SK-N-SH (cell line): Measurements from ENCODE around the gene PTGR3. TPM values are rescaled to one million over a fixed set of nuclear protein-coding genes. Genes with fewer than 3 reads are reported as not detected.

Experiments
- CTCF ChIA-PET: fragments of 300-600, 350-600 bp; formaldehyde crosslinking; extraction: SDS; loops from one replicate; lab custom pipeline; 2021; lab: Yijun Ruan, JAX
- POLR2A ChIA-PET: fragments of 350-600 bp; sonication (Branson Sonifier 250); formaldehyde crosslinking; extraction: SDS; loops from one replicate; lab custom pipeline; 2020; ENCODE audit warnings: antibody characterized with exemption, inconsistent platforms; lab: Yijun Ruan, JAX
- DNase-seq: peaks from one replicate; pipeline ENCODE4 v3.0.0; 2012
- H2AFZ ChIP-seq: fragments of 200-600 bp; sonication (generic); 2 replicates; pipeline ENCODE4 v1.8.1; 2016; ENCODE audit warnings: antibody characterized with exemption, mild to moderate bottlenecking, low read depth
- H3F3A ChIP-seq: fragments of 200-600 bp; sonication (generic); replicated peaks from 2 replicates; pipeline ENCODE3; 2016; ENCODE audit warnings: antibody characterized with exemption, mild to moderate bottlenecking; ENCODE audit not compliant: insufficient read depth
- H3K27ac ChIP-seq, 2 experiments: fragments of 200-500 bp in 1 of 2; fragments of 200-600 bp in 1 of 2; sonication (Bioruptor generic) in 1 of 2; sonication (generic), shearing (Covaris generic) in 1 of 2; 2 replicates each; pipeline versions ENCODE4 v1.5.1 to v1.6.1; 2014 to 2016; ENCODE audit warnings: low read depth in 2 of 2, inconsistent platforms in 1 of 2, low read length in 1 of 2, mild to moderate bottlenecking in 1 of 2, mixed read lengths in 1 of 2
- H3K27me3 ChIP-seq: fragments of 200-600 bp; sonication (generic), shearing (Covaris generic); 2 replicates; pipeline ENCODE4 v1.6.1; 2016; ENCODE audit warnings: mixed run types; ENCODE audit not compliant: insufficient read depth
- H3K36me3 ChIP-seq, 2 experiments: fragments of 200-500 bp in 1 of 2; fragments of 200-600 bp in 1 of 2; sonication (Bioruptor generic) in 1 of 2; sonication (generic) in 1 of 2; replicated peaks in 1 of 2; 2 replicates each; pipeline versions ENCODE3 to v1.5.1; 2014 to 2016; ENCODE audit warnings: low read length in 1 of 2, mild to moderate bottlenecking in 1 of 2; ENCODE audit not compliant: insufficient read depth in 2 of 2, control insufficient read depth in 1 of 2
- H3K4me1 ChIP-seq, 2 experiments: fragments of 200-500 bp in 1 of 2; fragments of 200-600 bp in 1 of 2; sonication (Bioruptor generic) in 1 of 2; sonication (generic), shearing (Covaris generic) in 1 of 2; 2 replicates each; pipeline versions ENCODE4 v1.5.1 to v1.6.1; 2014 to 2016; ENCODE audit warnings: low read depth in 1 of 2, low read length in 1 of 2, mixed run types in 1 of 2; ENCODE audit not compliant: insufficient read depth in 2 of 2, control insufficient read depth in 1 of 2
- H3K4me2 ChIP-seq: fragments of 200-600 bp; sonication (generic), shearing (Covaris generic); 2 replicates; pipeline ENCODE4 v1.6.1; 2017; ENCODE audit warnings: mixed run types
- H3K4me3 ChIP-seq, 2 experiments: fragments of 200-500 bp in 1 of 2; fragments of 200-600 bp in 1 of 2; sonication (Bioruptor generic) in 1 of 2; sonication (generic), shearing (Covaris generic) in 1 of 2; 2 replicates each; pipeline versions ENCODE4 v1.5.1 to v1.8.1; 2014 to 2016; ENCODE audit warnings: low read depth in 2 of 2, inconsistent platforms in 1 of 2, low read length in 1 of 2, mild to moderate bottlenecking in 1 of 2, mixed read lengths in 1 of 2, moderate library complexity in 1 of 2
- H3K79me2 ChIP-seq: fragments of 200-600 bp; sonication (generic); 2 replicates; pipeline ENCODE4 v1.8.1; 2017; ENCODE audit warnings: mild to moderate bottlenecking; ENCODE audit not compliant: insufficient read depth
- H3K9ac ChIP-seq: fragments of 200-600 bp; sonication (generic); 2 replicates; pipeline ENCODE4 v1.6.1; 2017; ENCODE audit warnings: mixed run types
- H3K9me2 ChIP-seq: fragments of 200-600 bp; sonication (generic); 2 replicates; pipeline ENCODE4 v1.6.1; 2017; ENCODE audit warnings: mixed run types
- H3K9me3 ChIP-seq: fragments of 200-600 bp; sonication (generic); 2 replicates; pipeline ENCODE4 v1.6.1; 2017; ENCODE audit warnings: mixed run types, mild to moderate bottlenecking, moderate library complexity
- H4K20me1 ChIP-seq: fragments of 200-600 bp; sonication (generic); 2 replicates; pipeline ENCODE4 v1.6.1; 2017; ENCODE audit warnings: mild to moderate bottlenecking, mixed run types; ENCODE audit not compliant: insufficient read depth
- EP300 ChIP-seq, 2 experiments: IDR thresholded peaks; 2 replicates each; pipeline versions ENCODE4 v1.4.0 to v1.6.1; 2012; ENCODE audit warnings: borderline replicate concordance in 1 of 2, low read depth in 1 of 2, low read length in 1 of 2
- FOXJ3 ChIP-seq: sonication (generic); formaldehyde crosslinking; IDR thresholded peaks from 2 replicates; pipeline ENCODE4 v1.5.1; 2020; ENCODE audit warnings: mild to moderate bottlenecking, missing genetic modification reagents
- MXI1 ChIP-seq: IDR thresholded peaks from 2 replicates; pipeline ENCODE4 v1.6.1; 2012; ENCODE audit warnings: mild to moderate bottlenecking, low read depth, low read length, improper control_type of control experiment
- SMC3 ChIP-seq: IDR thresholded peaks from 2 replicates; pipeline ENCODE4 v1.6.1; 2012; ENCODE audit warnings: low read depth, low read length, improper control_type of control experiment
- TCF12 ChIP-seq: IDR thresholded peaks from 2 replicates; pipeline ENCODE4 v1.4.0; 2012
- USF2 ChIP-seq: fragments of 150-350 bp; IDR thresholded peaks from 2 replicates; pipeline ENCODE4 v1.6.1; 2017; ENCODE audit warnings: antibody characterized with exemption, low read length, low read depth, borderline replicate concordance
- YY1 ChIP-seq: IDR thresholded peaks from 2 replicates; pipeline ENCODE4 v1.4.0; 2012; ENCODE audit warnings: low read depth, mild to moderate bottlenecking
- WGBS: methylation state at CpG from one replicate; pipeline ENCODE4 v1.1.6; 2017; ENCODE audit warnings: low lambda C conversion rate; 5-methylcytosine and 5-hydroxymethylcytosine counted together
- polyA plus RNA-seq, 3 experiments: library from polyadenylated mRNA; depleted of rRNA; stranded (reverse); fragments of >200 nt; gene quantifications; 2 replicates each; pipeline ENCODE4 v1.2.3, GENCODE V29; 2012

PTGR3 gene
- polyA plus RNA-seq, 1 of the 3 experiments (the other 2 are of a cell fraction): 20.7 TPM

- H3K36me3 ChIP-seq: peaks cover 14 to 15% of the 10 kb centered on the region in 2 experiments
- H3K27ac ChIP-seq: peak overlapping the region; percentile 34 to 89; a peak in 3 of 4 replicates
- POLR2A ChIA-PET: no interaction called here
- H4K20me1 ChIP-seq: peaks cover 11% of the 10 kb centered on the region
- H3K4me3 ChIP-seq: peak overlapping the region in 1 of 2 experiments; percentile 30; a peak in 2 of 4 replicates
- 62% methylated on average over 18 of the region's 24 CpGs for WGBS
- TF ChIP-seq EP300 (IDR thresholded peaks at IDR 0.05; ENCODE audit: borderline replicate concordance in 1 of 2, low read depth in 1 of 2, low read length in 1 of 2) (peak in 1 of 2 experiments; percentile 46; a peak in 1 of 4 replicates), MXI1 (peak; percentile 16; the same call in 1 of the 2 replicates), SMC3 (no peak)
- no peaks in the 10 kb centered on the region for H3K27me3 ChIP-seq
- H3K9me2 ChIP-seq: no peaks in the 10 kb centered on the region
- no peaks in the 10 kb centered on the region for H3K9me3 ChIP-seq
- peak overlapping the region; percentile 83 for H3K4me2 ChIP-seq
- no peak overlapping the region for H2AFZ ChIP-seq
- H3F3A ChIP-seq: no peaks in the 10 kb centered on the region
- CTCF ChIA-PET: interaction anchor here (0.7 to 1.1 kb wide), 3 partner anchors 45 to 605 kb away, joined by 3 to 4 read pairs (median 3); no protein-coding TSS in a partner anchor
- DNase-seq: peak; percentile 67
- peaks cover 72% of the 10 kb centered on the region for H3K79me2 ChIP-seq
- H3K4me1 ChIP-seq: peaks cover 32 to 71% of the 10 kb centered on the region in 2 experiments
- no peak overlapping the region; the same call in 1 of the 2 replicates for H3K9ac ChIP-seq
Measured at GRCh38 chr18:75203416-75204268, 5.3 kb downstream of the PTGR3 start.

- H3K9me3 ChIP-seq: no peaks in the 10 kb centered on the region
- 0 out of 4 replicates have a peak overlapping the region, but pooled peaks of 1 of the 2 experiments have one; percentile 10 for H3K4me3 ChIP-seq
- H3K4me2 ChIP-seq: peak overlapping the region; percentile 83
- H3K9ac ChIP-seq: no peak overlapping the region
- no peak for DNase-seq
- WGBS: 56% methylated on average over 6 of the region's 6 CpGs
- no peaks in the 10 kb centered on the region for H3K9me2 ChIP-seq
- no peaks in the 10 kb centered on the region for H3K27me3 ChIP-seq
- peak overlapping the region; percentile 34 to 89; a peak in 3 of 4 replicates for H3K27ac ChIP-seq
- H3K4me1 ChIP-seq: peaks cover 35 to 76% of the 10 kb centered on the region in 2 experiments
- no peaks in the 10 kb centered on the region for H3F3A ChIP-seq
- ChIA-PET CTCF (interaction anchor here (1.1 kb wide), 1 partner anchor 46 kb away, joined by 3 read pairs; no protein-coding TSS in a partner anchor), POLR2A (no interaction called here)
- peaks cover 11% of the 10 kb centered on the region for H4K20me1 ChIP-seq
- TF ChIP-seq YY1 (no peak), FOXJ3 (CRISPR knock-in tag) (no peak), USF2 (no peak), TCF12 (peak; percentile 66), MXI1 (no peak)
- no peak overlapping the region for H2AFZ ChIP-seq
- H3K36me3 ChIP-seq: peaks cover 14 to 15% of the 10 kb centered on the region in 2 experiments
- peaks cover 71% of the 10 kb centered on the region for H3K79me2 ChIP-seq
Measured at GRCh38 chr18:75202696-75203365, 6.1 kb downstream of the PTGR3 start.
